GM12872 (cell line): ENCODE results near the gene CMIP.

Experiments
- TF ChIP-seq, protein P1 (sequence below): IDR thresholded peaks from 3 replicates; pipeline ENCODE4 v1.5.1; 2011; ENCODE audit warnings: low read depth, mild to moderate bottlenecking, low read length, moderate library complexity; ENCODE audit not compliant: insufficient read depth

The CMIP gene

DNA sequence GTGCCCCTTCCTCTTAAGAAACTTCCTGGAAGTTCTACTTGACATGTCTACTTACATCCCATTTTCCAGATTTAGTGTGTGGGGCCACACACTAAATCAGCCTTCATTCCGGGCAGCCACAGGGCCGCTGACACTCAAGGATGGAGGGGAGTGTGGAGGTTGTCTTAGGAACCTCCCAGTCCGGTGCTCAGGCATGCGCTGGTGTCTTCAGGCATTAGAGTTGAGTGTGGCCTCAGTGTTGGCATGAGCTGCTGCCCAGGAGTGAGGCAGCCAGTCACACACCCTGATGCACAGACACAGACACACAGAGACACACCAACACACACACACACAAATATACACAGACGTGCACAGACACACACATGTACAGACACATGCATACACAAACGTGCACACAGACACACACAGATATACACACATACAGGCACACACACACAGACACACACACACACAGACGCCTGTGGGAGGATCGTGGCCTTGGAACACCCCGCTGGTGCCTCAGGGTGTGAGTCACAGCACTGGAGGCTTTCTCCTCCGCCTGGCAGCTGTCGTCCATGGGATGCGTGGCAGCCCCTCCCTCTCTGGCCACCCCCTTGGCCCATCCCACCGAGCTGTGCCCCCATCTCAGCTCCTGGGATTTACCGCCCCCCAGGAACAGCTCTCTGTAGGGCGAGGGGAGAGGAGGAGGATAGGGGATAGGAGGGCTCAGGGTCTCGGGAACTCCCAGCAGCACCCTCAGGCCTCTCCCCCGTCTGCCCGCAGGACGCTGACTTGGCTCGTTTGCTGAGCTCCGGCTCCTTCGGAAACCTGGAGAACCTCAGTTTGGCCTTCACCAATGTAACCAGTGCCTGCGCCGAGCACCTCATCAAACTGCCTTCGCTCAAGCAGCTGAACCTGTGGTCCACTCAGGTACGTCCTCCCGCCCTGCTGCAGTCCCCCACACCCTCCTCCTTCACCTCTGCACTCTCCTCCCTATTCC, 258.9 kb downstream of the CMIP start:
- TF ChIP-seq, protein P1, sequence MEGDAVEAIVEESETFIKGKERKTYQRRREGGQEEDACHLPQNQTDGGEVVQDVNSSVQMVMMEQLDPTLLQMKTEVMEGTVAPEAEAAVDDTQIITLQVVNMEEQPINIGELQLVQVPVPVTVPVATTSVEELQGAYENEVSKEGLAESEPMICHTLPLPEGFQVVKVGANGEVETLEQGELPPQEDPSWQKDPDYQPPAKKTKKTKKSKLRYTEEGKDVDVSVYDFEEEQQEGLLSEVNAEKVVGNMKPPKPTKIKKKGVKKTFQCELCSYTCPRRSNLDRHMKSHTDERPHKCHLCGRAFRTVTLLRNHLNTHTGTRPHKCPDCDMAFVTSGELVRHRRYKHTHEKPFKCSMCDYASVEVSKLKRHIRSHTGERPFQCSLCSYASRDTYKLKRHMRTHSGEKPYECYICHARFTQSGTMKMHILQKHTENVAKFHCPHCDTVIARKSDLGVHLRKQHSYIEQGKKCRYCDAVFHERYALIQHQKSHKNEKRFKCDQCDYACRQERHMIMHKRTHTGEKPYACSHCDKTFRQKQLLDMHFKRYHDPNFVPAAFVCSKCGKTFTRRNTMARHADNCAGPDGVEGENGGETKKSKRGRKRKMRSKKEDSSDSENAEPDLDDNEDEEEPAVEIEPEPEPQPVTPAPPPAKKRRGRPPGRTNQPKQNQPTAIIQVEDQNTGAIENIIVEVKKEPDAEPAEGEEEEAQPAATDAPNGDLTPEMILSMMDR, result no peak

DNA sequence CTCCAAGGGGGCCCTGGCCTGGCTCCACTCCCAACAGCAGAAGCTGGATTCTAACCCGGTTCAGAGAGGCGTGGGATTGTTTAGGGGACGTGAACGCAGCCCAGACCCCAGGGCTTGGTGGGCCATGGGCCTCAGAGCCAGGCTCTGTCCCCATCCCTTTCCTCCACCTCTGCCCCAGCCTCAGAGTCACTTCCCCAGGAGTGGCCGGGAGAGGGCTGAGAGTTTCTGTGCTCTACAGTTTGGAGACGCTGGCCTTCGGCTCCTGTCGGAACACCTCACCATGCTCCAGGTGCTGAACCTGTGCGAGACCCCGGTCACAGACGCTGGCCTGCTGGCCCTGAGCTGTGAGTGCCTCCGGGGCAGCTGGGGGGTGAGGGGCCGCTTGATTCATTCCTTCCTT, 260.7 kb downstream of the CMIP start:
- TF ChIP-seq, protein P1, result no peak

DNA sequence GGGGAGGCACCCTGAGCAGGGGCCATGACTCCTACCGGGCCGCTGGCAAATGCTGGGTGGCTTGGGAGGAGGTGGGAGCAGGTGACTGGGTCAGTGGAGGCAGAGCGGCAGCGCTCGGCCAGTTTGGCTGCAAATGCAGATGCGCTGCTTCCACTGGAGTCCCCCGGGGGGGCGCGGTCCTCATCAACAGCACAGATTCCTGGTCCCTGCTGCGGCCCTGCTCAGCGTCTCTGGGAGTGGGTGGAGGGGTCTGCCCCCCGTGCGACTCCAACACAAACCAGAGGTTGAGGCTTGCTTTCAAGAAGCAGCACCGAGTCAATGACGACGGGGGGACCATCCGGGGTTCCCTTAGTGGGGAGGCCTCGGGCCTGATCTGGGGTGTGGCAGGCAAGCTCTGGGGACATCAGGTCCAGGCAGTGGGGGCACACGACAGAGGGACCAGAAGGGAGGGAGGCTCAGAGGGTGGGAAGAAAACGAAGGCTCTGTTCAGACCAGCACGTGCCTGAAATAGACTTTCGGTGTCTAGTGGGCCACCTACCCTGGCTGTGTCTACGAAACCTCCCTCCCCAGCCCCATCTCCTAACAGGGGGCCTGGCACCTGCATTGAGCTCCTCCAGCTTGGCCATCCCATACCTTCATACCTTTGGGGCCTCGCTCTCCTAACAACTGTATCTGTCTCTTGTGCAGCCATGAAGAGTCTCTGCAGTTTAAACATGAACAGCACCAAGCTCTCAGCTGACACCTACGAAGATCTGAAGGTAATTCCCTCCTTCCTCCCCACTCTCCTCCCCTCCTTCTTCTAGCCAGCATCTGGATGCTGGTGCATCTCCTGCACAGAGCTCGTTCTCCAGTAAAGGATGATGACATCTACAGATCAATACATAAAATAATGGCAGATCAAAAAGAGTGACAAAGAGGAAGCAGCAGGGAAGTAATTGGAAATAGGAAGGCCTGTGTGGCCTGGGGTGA, 262.0 kb downstream of the CMIP start:
- TF ChIP-seq, protein P1, result no peak

DNA sequence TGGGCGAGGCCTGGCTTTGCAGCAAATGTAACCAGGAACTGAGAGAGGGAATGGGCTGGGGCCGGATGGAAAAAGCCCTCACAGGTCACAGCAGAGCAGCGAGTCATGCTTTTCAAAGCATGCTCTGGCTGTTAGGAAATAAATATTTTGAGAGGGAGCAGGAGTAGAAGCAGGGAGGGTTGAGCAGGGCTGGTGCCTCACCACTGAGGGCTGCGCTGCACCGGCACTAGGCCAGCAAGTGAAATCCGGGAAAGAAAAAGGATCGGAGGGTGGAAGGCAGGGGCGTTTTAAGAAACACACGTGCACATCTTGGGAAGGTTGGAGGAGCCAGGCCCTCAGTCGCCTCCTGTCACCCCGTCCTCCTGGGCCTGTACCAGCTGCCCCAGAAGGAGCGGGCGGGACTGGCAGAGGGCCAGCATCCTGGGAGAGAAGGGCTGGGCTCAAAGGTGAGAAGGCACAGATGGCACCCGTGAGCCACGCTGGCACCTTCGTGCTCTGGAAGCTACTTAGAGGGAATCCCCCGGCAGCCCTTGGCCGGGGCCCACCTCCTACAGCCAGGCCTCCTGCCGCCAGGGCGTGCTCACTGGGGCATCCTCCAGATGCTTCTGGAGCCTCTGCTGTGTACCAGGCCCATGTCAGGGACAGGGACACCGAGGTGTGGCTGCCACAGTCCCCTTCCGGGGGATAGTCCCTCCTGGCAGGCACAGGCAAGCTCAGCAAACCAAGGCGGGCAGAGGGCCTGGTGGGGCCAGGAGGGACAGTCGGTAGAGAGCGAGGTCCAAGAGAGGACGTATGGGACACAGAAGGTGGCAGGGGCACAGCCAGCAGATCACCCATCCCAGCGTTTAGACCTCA, 263.0 kb downstream of the CMIP start:
- TF ChIP-seq, protein P1, result no peak

DNA sequence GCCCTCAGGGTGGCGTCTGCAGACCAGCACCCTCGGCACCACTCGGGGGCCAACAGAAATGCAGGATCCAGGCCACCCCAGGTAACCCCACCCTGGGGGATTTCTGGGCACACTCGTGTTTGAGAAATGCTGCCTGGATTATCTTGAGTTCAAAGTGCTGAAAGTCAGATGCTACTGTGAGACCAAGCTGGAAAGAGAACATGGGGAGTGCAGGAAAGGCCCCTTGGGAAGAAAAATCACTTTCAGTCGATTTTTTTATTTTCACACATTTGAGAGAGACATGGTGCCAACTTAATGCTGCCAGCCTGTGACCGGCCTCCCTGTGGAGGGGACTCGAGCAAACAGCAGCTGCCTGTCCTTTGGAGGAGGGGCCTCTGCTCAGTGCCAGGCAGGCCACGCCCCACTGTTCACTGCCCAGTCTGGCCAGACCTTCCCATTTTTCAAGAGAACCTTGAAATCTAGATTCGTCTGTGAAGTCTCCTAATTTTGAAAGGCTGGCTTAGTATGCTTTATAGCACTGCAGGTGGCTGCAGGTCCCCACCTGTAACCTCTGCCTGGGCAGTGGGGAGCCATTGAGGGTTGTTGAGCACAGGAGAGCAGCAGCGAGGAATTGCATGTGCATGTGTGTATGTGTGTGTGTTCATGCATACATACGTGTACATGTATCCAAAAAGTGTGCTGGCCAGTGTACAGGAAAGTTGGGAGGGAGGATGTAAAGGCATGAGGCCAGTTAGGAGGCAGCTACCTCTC, 263.8 kb downstream of the CMIP start:
- TF ChIP-seq, protein P1, result no peak

DNA sequence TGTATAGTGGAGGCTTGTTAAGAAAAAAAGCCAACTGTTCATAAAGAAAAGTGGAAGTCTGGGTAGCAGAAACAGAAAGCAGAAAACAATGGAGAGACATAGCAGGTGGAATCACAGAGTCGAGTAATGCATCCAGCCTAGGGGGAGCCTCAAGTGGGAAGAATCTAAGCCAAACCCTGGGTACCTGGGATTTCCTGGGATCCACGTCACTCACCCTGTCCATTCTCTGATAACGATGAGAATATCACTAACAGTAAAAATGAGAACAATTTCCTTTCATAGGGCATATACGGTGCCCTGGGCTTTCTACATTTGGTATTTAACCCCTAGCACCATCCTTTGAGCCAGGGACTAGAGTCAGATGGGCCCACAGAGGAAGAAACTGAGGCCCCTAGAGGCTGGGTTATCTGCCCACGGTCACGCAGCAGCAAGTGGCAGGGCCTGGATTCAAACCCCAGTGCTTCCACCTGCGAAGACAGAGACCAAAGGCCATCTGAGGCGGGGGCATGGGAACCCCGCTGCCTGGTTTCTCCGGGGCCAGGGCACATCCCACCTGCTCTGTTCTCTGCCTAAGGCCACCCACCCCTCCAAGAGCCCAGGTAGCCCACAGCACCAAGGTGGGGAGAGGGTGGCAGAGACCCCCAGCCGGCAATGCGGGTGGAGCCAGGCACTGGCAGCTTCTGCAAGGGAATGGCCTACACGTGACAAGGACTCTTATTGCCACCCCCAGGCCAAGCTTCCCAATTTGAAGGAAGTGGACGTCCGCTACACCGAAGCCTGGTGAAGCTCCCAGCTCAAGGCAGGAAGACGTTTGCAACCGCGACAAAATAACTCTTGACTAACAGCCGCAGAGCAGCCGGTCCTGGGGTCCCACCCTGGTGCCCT, 264.6 kb downstream of the CMIP start:
- TF ChIP-seq, protein P1, result no peak
